PFSK-1 (cell line): ENCODE data around the gene IGF1R.
A peak's percentile ranks its signal among the peaks of the same experiment; 100 is the strongest.

ENCODE experiments used
- POLR2AphosphoS5 ChIP-seq: IDR thresholded peaks from 2 replicates; pipeline ENCODE4 v1.6.1; 2012; ENCODE audit warnings: low read depth, mild to moderate bottlenecking, control low read depth, low read length, moderate library complexity
- REST ChIP-seq, 2 experiments: IDR thresholded peaks; 2 replicates each; pipeline versions ENCODE4 v1.6.1 to v1.8.0; 2011 to 2012; ENCODE audit warnings: low read depth in 2 of 2, low read length in 2 of 2, control low read depth in 1 of 2, inconsistent platforms in 1 of 2, mild to moderate bottlenecking in 1 of 2, moderate library complexity in 1 of 2; ENCODE audit not compliant: insufficient read depth in 1 of 2
- SIN3A ChIP-seq: IDR thresholded peaks from 2 replicates; pipeline ENCODE4 v1.6.1; 2012; ENCODE audit warnings: mild to moderate bottlenecking, low read length, moderate library complexity, borderline replicate concordance; ENCODE audit not compliant: insufficient read depth
- TAF1 ChIP-seq: IDR thresholded peaks from 2 replicates; pipeline ENCODE4 v1.6.1; 2012; ENCODE audit warnings: low read length, control low read depth, borderline replicate concordance; ENCODE audit not compliant: insufficient read depth

- TF ChIP-seq TAF1 (no peak), SIN3A (no peak), REST (IDR thresholded peaks at IDR 0.05; ENCODE audit: insufficient read depth in 1 of 2, low read depth in 2 of 2, low read length in 2 of 2) (peak in 1 of 2 experiments; percentile 69; a peak in 2 of 4 replicates), POLR2AphosphoS5 (no peak)
These were observed 138.9 kb downstream of the IGF1R start for GRCh38 chr15:98787194-98787593.
